Pancreas (tissue), 10 donors: ENCODE measurements around the gene HLA-DRA. TPM values are rescaled to one million over a fixed set of nuclear protein-coding genes. Genes with fewer than 3 reads are reported as not detected.
A peak's percentile ranks its signal among the peaks of the same experiment; 100 is the strongest.

Experiments used
- ATAC-seq, 4 donors: fragments of 200-7000 bp; cut with Tn5 transposase; one replicate each; pipeline versions ENCODE4 v1.8.0 to v1.9.1; 2020; ENCODE audit warnings: mild to moderate bottlenecking in 4 of 4, moderate library complexity in 4 of 4
- DNase-seq, 6 donors: peaks; one replicate each; pipeline ENCODE4 v3.0.0-alpha.2; 2020
- FAIRE-seq: peaks from 2 replicates; lab custom pipeline; 2012; peaks lifted over from hg19 to GRCh38; lab: Jason Lieb, UNC
- H3K27ac ChIP-seq, 4 donors: fragments of 200-600 bp; sonication (generic); 1 replicate in 3 of 4; 2 replicates in 1 of 4; pipeline versions ENCODE4 v1.5.0 to v1.8.0; 2020
- H3K27me3 ChIP-seq, 4 donors: fragments of 200-600 bp; one replicate each; pipeline ENCODE4 v1.8.0; 2021
- H3K36me3 ChIP-seq, 3 donors: fragments of 200-600 bp; sonication (generic) in 1 of 3; one replicate each; pipeline versions ENCODE4 v1.5.0 to v1.8.0; 2020 to 2021
- H3K4me1 ChIP-seq, 3 donors: fragments of 200-600 bp; one replicate each; pipeline ENCODE4 v1.8.0; 2021
- H3K4me3 ChIP-seq, 4 donors: fragments of 200-600 bp; sonication (generic) in 2 of 4; one replicate each; pipeline versions ENCODE4 v1.5.0 to v1.8.0; 2020 to 2021
- H3K9me3 ChIP-seq, 4 donors: fragments of 200-600 bp; one replicate each; pipeline ENCODE4 v1.8.0; 2021
- CTCF ChIP-seq, 4 donors: fragments of 200-600 bp; sonication (generic) in 3 of 4; IDR thresholded peaks; one replicate each; pipeline versions ENCODE4 v1.5.0 to v1.8.0; 2021; ENCODE audit warnings: antibody characterized with exemption in 4 of 4
- WGBS, 2 donors: extraction: QIAGEN DNeasy Blood & Tissue Kit; methylation state at CpG; one replicate each; pipeline ENCODE4 v1.1.7; 2013; 5-methylcytosine and 5-hydroxymethylcytosine counted together
- intact Hi-C, 3 donors: fragments of 100-400 bp; cut with DNase I; formaldehyde crosslinking; loops; one replicate each; pipeline versions ENCODE4 v1.11.1 to v1.14.2; 2022
- polyA plus RNA-seq, 2 donors: library from polyadenylated mRNA; stranded (reverse); fragments of 200-250 nt; gene quantifications; one replicate each; pipeline ENCODE4 v1.2.3, GENCODE V29; 2013
- total RNA-seq, 6 donors: library from RNA; stranded (reverse); fragmentation: NEBNext Ultra II Directional in 4 of 6; extraction: Animal tissue kit (Norgen Biotek cat#: 25700) in 4 of 6; gene quantifications; one replicate each; pipeline versions ENCODE4 v1.2.1 to v1.2.4, GENCODE V29; 2021 to 2023
- donor health status: healthy with polysubstance abuse.
- donor health status: DM: no; HTN: no; CAD: no; lungs with moderate emphysema.
- donor health status: DM: no; HTN: no; CAD: no.
- donor health status: control.
- donor health status: control.
- donor health status: Bipolar disorder and iron deficiency.
- donor health status: DM: yes; HTN: yes; CAD: no.
- donor health status: DM: no; HTN: no; CAD: no.
- donor health status: DM: no; HTN: no; CAD: no.
- donor health status: DM: yes; HTN: yes; CAD: no.

The HLA-DRA gene
- total and polyA plus RNA-seq, 8 donors = 16.3 to 414 (median 28.2) TPM

DNA sequence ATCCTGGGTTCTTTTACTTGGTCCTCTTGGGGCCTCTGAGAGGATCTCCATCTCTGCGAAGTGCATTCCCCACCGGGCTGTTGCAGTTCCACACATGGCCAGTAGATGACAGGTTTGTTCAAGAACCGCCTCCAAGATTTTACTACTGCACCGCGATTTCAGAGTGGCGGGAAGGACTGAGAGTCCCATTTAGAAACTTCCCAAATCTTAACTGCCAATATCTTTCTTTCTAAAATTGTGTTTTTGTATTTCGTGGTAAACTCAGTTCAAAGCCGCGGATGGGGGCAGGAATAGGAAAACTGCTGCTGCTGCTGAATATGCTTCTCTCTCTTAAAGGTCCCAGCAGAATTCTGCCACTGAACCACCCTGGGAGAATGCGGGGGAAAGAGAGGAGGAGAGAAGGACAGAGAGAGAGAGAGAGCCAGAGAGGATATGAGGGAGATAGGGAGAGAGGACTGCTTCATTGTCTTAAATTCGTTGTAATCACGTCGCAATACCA lies 24.1 kb upstream of the HLA-DRA start:
- H3K27me3 ChIP-seq = peaks cover 0 to 35% (median 4%) of the 10 kb centered on the region in 4 donors
- no peaks in the 10 kb centered on the region for H3K36me3 ChIP-seq
- peak; percentile 45 to 84 (median 70) for DNase-seq
- 7 to 9% methylated on average over 13 of the region's 13 CpGs for WGBS, 2 donors
- FAIRE-seq = peak; percentile 9
- ATAC-seq = peak; percentile 73 to 94 (median 90)
- H3K9me3 ChIP-seq = no peaks in the 10 kb centered on the region
- intact Hi-C loops = loop anchor here in 1 of 3 donors (5.0 kb wide), 1 partner anchor 372 kb away; no protein-coding TSS in a partner anchor
- H3K27ac ChIP-seq = no peak overlapping the region
- peak; percentile 96 to 98 (median 97) for TF ChIP-seq CTCF (IDR thresholded peaks at IDR 0.05)
- H3K4me1 ChIP-seq = no peaks in the 10 kb centered on the region
- no peak overlapping the region for H3K4me3 ChIP-seq

- no peak for ATAC-seq
- no peak for FAIRE-seq
- Histone ChIP-seq H3K36me3 (no peaks in the 10 kb centered on the region), H3K4me3 (no peak overlapping the region), H3K4me1 (no peaks in the 10 kb centered on the region), H3K9me3 (no peaks in the 10 kb centered on the region), H3K27me3 (peaks cover 0 to 35% (median 4%) of the 10 kb centered on the region in 4 donors), H3K27ac (no peak overlapping the region)
- intact Hi-C loops = loop anchor here in 1 of 3 donors (5.0 kb wide), 1 partner anchor 371 kb away; no protein-coding TSS in a partner anchor
- no peak for TF ChIP-seq CTCF (IDR thresholded peaks at IDR 0.05)
- WGBS, 2 donors = 51 to 65% methylated on average over 3 of the region's 3 CpGs
- no peak for DNase-seq
Measured at GRCh38 chr6:32416036-32416435, 23.7 kb upstream of the HLA-DRA start.

DNA sequence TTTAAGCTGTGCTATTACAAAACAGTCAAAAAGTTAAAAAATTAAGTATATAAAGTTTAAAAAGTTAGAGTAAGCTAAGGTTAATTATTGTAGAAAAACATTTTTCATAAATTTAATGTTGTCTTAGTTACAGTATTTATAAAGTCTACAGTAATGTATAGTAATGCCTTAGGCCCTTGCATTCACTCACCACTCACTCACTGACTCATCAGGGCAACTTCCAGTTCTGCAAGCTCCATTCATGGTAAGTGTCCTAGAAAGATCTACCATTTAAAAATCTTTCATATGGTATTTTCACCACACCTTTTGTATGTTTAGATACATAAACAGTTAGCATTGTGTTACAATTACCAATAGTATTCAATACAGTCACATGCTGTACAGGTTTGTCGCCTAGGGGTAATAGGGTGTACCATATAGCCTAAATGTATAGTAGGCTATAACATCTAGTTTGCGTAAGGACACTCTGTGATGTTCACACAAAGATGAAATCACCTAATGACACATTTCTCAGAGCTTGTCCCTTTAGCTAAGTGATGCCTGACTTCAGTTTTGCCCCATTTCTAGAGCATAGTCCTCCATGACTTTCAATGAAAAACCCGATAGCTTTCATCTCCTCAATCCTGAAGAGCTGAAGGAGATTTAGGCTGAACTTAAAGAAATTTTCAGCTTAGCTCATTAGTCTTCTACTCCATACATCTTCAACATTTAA lies 14.9 kb upstream of the HLA-DRA start:
- no peak overlapping the region for H3K27ac ChIP-seq
- no peaks in the 10 kb centered on the region for H3K36me3 ChIP-seq
- 89 to 96% methylated on average over 3 of the region's 3 CpGs for WGBS, 2 donors
- ATAC-seq (no peak), DNase-seq (no peak), FAIRE-seq (no peak)
- H3K9me3 ChIP-seq = no peaks in the 10 kb centered on the region
- no peak for TF ChIP-seq CTCF (IDR thresholded peaks at IDR 0.05)
- intact Hi-C loops = loop anchor here in 1 of 3 donors (10.0 kb wide), 2 partner anchors 280 to 370 kb away; no protein-coding TSS in a partner anchor
- H3K27me3 ChIP-seq = no peaks in the 10 kb centered on the region
- H3K4me3 ChIP-seq = no peak overlapping the region
- H3K4me1 ChIP-seq = no peaks in the 10 kb centered on the region

DNA sequence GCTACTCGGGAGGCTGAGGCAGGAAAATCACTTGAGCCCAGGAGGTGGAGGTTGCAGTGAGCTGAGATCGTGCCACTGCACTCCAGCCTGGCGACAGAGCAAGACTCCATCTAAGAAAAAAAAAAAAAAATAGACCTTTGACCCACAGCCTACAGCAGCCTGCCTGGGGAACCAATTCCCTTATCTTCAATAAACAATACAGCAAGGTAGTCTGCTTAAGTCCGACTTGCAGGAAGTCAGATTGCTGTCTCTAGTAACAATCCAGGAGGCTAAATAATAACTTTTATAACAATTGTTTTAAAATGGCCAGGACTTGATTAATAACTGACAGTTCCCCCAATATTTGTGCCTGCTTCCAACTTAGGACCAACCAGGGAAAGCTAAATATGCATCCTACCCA lies 13.3 kb upstream of the HLA-DRA start:
- WGBS, 2 donors = 34 to 36% methylated on average over 4 of the region's 4 CpGs
- DNase-seq (no peak), ATAC-seq (no peak), FAIRE-seq (no peak)
- Histone ChIP-seq H3K4me1 (no peaks in the 10 kb centered on the region), H3K9me3 (no peaks in the 10 kb centered on the region), H3K4me3 (no peak overlapping the region), H3K27ac (no peak overlapping the region), H3K27me3 (peaks cover 0 to 8% (median 0%) of the 10 kb centered on the region in 4 donors), H3K36me3 (no peaks in the 10 kb centered on the region)
- intact Hi-C loops = loop anchor here in 1 of 3 donors (10.0 kb wide), 2 partner anchors 278 to 368 kb away; no protein-coding TSS in a partner anchor
- no peak for TF ChIP-seq CTCF (IDR thresholded peaks at IDR 0.05)
